HEK293 (cell line): Measurements from ENCODE around the gene SNX7.

Experiments
- CTCF ChIA-PET: fragments of 350-600 bp; formaldehyde crosslinking; extraction: SDS; loops from one replicate; lab custom pipeline; 2021; ENCODE audit warnings: antibody characterized with exemption; lab: Yijun Ruan, JAX
- POLR2A ChIA-PET: fragments of 300-600 bp; formaldehyde crosslinking; extraction: SDS; loops from one replicate; lab custom pipeline; 2020; ENCODE audit warnings: antibody characterized with exemption, inconsistent platforms; lab: Yijun Ruan, JAX
- H3K27ac ChIP-seq: fragments of 200-500 bp; sonication (Bioruptor generic); 2 replicates; pipeline ENCODE4 v1.5.1; 2014; ENCODE audit warnings: low read depth, low read length, control low read depth, inconsistent platforms; ENCODE audit errors: extremely low read depth
- H3K36me3 ChIP-seq, 2 experiments: fragments of 200-500 bp in 1 of 2; sonication (Bioruptor generic) in 1 of 2; 1 replicate in 1 of 2; 2 replicates in 1 of 2; pipeline ENCODE4 v1.5.1; 2014 to 2017; ENCODE audit warnings: inconsistent platforms in 2 of 2, low read length in 2 of 2; ENCODE audit not compliant: control insufficient read depth in 2 of 2, insufficient read depth in 1 of 2
- H3K4me1 ChIP-seq: fragments of 200-500 bp; sonication (Bioruptor generic); 2 replicates; pipeline ENCODE4 v1.5.1; 2014; ENCODE audit warnings: mild to moderate bottlenecking, low read length, inconsistent platforms; ENCODE audit not compliant: control insufficient read depth, insufficient read depth
- H3K4me3 ChIP-seq: 2 replicates; pipeline ENCODE4 v1.5.1; 2011; ENCODE audit warnings: low read depth, mild to moderate bottlenecking, control low read depth, low read length, moderate library complexity
- H3K9me3 ChIP-seq: fragments of 200-500 bp; sonication (Bioruptor generic); 2 replicates; pipeline ENCODE4 v1.5.1; 2014; ENCODE audit warnings: low read depth, low read length, inconsistent platforms; ENCODE audit not compliant: control insufficient read depth, insufficient read depth
- GFI1B ChIP-seq: fragments of 450-650 bp; formaldehyde crosslinking; IDR thresholded peaks from 2 replicates; pipeline ENCODE4 v1.5.1; 2016; ENCODE audit warnings: missing biosample characterization, missing genetic modification characterization
- KLF8 ChIP-seq: fragments of 450-650 bp; formaldehyde crosslinking; IDR thresholded peaks from 2 replicates; pipeline ENCODE4 v1.5.1; 2016; ENCODE audit warnings: missing biosample characterization, missing genetic modification characterization
- MEIS1 ChIP-seq: sonication (generic); formaldehyde crosslinking; IDR thresholded peaks from 2 replicates; pipeline ENCODE4 v1.8.1; 2022; ENCODE audit warnings: missing genetic modification reagents, mild to moderate bottlenecking, borderline replicate concordance
- SP7 ChIP-seq: fragments of 450-650 bp; formaldehyde crosslinking; IDR thresholded peaks from 2 replicates; pipeline ENCODE4 v1.5.1; 2016; ENCODE audit warnings: missing biosample characterization, missing genetic modification characterization
- ZBTB17 ChIP-seq: fragments of 450-650 bp; formaldehyde crosslinking; IDR thresholded peaks from 2 replicates; pipeline ENCODE4 v1.5.1; 2016; ENCODE audit warnings: missing biosample characterization, missing genetic modification characterization
- ZBTB21 ChIP-seq: fragments of 450-650 bp; formaldehyde crosslinking; IDR thresholded peaks from 2 replicates; pipeline ENCODE4 v1.5.1; 2017; ENCODE audit warnings: missing biosample characterization, missing genetic modification characterization
- ZEB2 ChIP-seq: fragments of 450-650 bp; formaldehyde crosslinking; IDR thresholded peaks from 2 replicates; pipeline ENCODE4 v1.5.1; 2016; ENCODE audit warnings: missing biosample characterization, missing genetic modification characterization
- ZFHX2 ChIP-seq: fragments of 450-650 bp; formaldehyde crosslinking; conservative IDR thresholded peaks from 2 replicates; pipeline ENCODE4 v1.5.1; 2016; ENCODE audit warnings: missing biosample characterization, missing genetic modification characterization
- ZNF114 ChIP-seq: fragments of 450-650 bp; formaldehyde crosslinking; IDR thresholded peaks from 2 replicates; pipeline ENCODE4 v1.5.0; 2017; ENCODE audit warnings: missing biosample characterization, missing genetic modification characterization
- ZNF311 ChIP-seq: fragments of 450-650 bp; formaldehyde crosslinking; IDR thresholded peaks from 2 replicates; pipeline ENCODE4 v1.5.1; 2017; ENCODE audit warnings: missing biosample characterization, missing genetic modification characterization, borderline replicate concordance
- ZNF335 ChIP-seq: fragments of 450-650 bp; formaldehyde crosslinking; conservative IDR thresholded peaks from 2 replicates; pipeline ENCODE4 v1.5.1; 2016; ENCODE audit warnings: missing biosample characterization, missing genetic modification characterization
- ZNF341 ChIP-seq: fragments of 450-650 bp; formaldehyde crosslinking; IDR thresholded peaks from 2 replicates; pipeline ENCODE4; 2016; ENCODE audit warnings: low read depth, missing biosample characterization, missing genetic modification characterization
- ZNF433 ChIP-seq: fragments of 450-650 bp; formaldehyde crosslinking; IDR thresholded peaks from 2 replicates; pipeline ENCODE4 v1.5.1; 2016; ENCODE audit warnings: missing biosample characterization, missing genetic modification characterization, low read depth
- ZNF48 ChIP-seq: fragments of 450-650 bp; formaldehyde crosslinking; IDR thresholded peaks from 2 replicates; pipeline ENCODE4 v1.5.1; 2016; ENCODE audit warnings: missing biosample characterization, missing genetic modification characterization
- ZNF529 ChIP-seq: fragments of 450-650 bp; formaldehyde crosslinking; IDR thresholded peaks from 2 replicates; pipeline ENCODE4 v1.5.1; 2017; ENCODE audit warnings: missing genetic modification characterization, missing biosample characterization; ENCODE audit not compliant: insufficient replicate concordance
- ZNF555 ChIP-seq: fragments of 450-650 bp; formaldehyde crosslinking; conservative IDR thresholded peaks from 2 replicates; pipeline ENCODE4 v1.5.1; 2017; ENCODE audit warnings: missing biosample characterization, mild to moderate bottlenecking, missing genetic modification characterization, inconsistent platforms
- ZNF558 ChIP-seq: fragments of 450-650 bp; formaldehyde crosslinking; IDR thresholded peaks from 2 replicates; pipeline ENCODE4 v1.5.1; 2016; ENCODE audit warnings: missing biosample characterization, missing genetic modification characterization
- ZNF747 ChIP-seq: fragments of 450-650 bp; formaldehyde crosslinking; IDR thresholded peaks from 2 replicates; pipeline ENCODE4 v1.5.1; 2016; ENCODE audit warnings: missing biosample characterization, missing genetic modification characterization
- ZNF768 ChIP-seq: fragments of 450-650 bp; formaldehyde crosslinking; IDR thresholded peaks from 2 replicates; pipeline ENCODE4 v1.5.1; 2018; ENCODE audit warnings: missing biosample characterization, mild to moderate bottlenecking, missing genetic modification characterization
- ZNF785 ChIP-seq: fragments of 450-650 bp; formaldehyde crosslinking; IDR thresholded peaks from 2 replicates; pipeline ENCODE4 v1.5.1; 2016; ENCODE audit warnings: missing biosample characterization, missing genetic modification characterization
- ZNF791 ChIP-seq: fragments of 450-650 bp; formaldehyde crosslinking; IDR thresholded peaks from 2 replicates; pipeline ENCODE4 v1.5.1; 2016; ENCODE audit warnings: missing biosample characterization, missing genetic modification characterization
- TF ChIP-seq, protein P1 (sequence below): fragments of 450-650 bp; formaldehyde crosslinking; IDR thresholded peaks from 2 replicates; pipeline ENCODE4 v1.5.1; 2016; ENCODE audit warnings: missing biosample characterization, missing genetic modification characterization
- TF ChIP-seq, protein P2 (sequence below): fragments of 450-650 bp; formaldehyde crosslinking; conservative IDR thresholded peaks from 2 replicates; pipeline ENCODE4 v1.5.1; 2016; ENCODE audit warnings: low read depth, missing biosample characterization, missing genetic modification characterization
- TF ChIP-seq, protein P3 (sequence below): fragments of 450-650 bp; formaldehyde crosslinking; IDR thresholded peaks from 2 replicates; pipeline ENCODE4 v1.5.1; 2016; ENCODE audit warnings: missing biosample characterization, missing genetic modification characterization
- TF ChIP-seq, protein P4 (sequence below): fragments of 450-650 bp; formaldehyde crosslinking; optimal IDR thresholded peaks from 2 replicates; pipeline ENCODE3; 2016; ENCODE audit warnings: missing biosample characterization, mild to moderate bottlenecking, missing genetic modification characterization

SNX7 gene, protein sequence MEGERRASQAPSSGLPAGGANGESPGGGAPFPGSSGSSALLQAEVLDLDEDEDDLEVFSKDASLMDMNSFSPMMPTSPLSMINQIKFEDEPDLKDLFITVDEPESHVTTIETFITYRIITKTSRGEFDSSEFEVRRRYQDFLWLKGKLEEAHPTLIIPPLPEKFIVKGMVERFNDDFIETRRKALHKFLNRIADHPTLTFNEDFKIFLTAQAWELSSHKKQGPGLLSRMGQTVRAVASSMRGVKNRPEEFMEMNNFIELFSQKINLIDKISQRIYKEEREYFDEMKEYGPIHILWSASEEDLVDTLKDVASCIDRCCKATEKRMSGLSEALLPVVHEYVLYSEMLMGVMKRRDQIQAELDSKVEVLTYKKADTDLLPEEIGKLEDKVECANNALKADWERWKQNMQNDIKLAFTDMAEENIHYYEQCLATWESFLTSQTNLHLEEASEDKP

DNA sequence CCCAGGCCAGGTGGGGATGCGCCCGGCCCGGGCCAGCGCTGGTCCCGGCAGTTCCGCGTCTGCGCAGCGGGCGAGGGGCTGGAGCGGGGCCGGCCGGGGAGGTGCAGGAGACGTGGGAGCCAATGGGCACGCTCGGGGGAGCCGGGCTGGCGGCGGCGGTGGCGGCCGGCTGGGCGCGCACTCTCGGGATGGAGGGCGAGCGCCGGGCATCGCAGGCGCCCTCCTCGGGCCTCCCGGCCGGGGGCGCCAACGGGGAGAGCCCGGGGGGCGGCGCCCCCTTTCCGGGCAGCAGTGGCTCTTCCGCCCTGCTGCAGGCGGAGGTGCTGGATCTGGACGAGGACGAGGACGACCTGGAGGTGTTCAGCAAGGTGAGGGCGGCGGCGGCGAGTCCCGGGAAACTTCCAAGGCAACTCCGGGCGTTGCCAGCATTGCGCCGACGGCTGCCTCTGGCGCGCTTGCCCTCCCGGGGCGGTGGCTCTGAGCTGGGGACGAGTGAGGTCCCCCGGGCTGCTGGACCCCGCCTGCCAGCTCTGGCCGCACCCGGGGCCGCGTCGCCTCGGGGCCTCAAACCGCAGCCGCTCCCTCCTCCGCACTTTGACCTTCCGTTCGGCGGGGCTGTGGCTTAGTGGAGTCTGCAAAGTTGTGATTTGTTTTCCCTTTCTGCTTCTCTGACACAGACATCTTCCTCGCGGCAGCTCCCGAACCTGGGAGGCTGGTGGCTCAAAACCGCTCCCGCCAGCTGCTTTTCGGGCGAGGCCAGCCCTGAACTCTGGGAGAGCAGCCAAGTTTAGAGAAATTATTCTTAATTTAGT lies at the start of gene SNX7:
Gene SNX7 (plus strand): TSS at position 178 of the 812 bp plus-strand sequence. CDS start 11 bp downstream, at position 189.
- POLR2A ChIA-PET, result interaction anchor here (0.8 kb wide), 1 partner anchor 8 kb away, joined by 4 read pairs; no protein-coding TSS in a partner anchor
- H3K4me3 ChIP-seq, result peak within 1 kb of the TSS; percentile 66
- TF ChIP-seq, protein P1, sequence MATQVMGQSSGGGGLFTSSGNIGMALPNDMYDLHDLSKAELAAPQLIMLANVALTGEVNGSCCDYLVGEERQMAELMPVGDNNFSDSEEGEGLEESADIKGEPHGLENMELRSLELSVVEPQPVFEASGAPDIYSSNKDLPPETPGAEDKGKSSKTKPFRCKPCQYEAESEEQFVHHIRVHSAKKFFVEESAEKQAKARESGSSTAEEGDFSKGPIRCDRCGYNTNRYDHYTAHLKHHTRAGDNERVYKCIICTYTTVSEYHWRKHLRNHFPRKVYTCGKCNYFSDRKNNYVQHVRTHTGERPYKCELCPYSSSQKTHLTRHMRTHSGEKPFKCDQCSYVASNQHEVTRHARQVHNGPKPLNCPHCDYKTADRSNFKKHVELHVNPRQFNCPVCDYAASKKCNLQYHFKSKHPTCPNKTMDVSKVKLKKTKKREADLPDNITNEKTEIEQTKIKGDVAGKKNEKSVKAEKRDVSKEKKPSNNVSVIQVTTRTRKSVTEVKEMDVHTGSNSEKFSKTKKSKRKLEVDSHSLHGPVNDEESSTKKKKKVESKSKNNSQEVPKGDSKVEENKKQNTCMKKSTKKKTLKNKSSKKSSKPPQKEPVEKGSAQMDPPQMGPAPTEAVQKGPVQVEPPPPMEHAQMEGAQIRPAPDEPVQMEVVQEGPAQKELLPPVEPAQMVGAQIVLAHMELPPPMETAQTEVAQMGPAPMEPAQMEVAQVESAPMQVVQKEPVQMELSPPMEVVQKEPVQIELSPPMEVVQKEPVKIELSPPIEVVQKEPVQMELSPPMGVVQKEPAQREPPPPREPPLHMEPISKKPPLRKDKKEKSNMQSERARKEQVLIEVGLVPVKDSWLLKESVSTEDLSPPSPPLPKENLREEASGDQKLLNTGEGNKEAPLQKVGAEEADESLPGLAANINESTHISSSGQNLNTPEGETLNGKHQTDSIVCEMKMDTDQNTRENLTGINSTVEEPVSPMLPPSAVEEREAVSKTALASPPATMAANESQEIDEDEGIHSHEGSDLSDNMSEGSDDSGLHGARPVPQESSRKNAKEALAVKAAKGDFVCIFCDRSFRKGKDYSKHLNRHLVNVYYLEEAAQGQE (tag by site-specific recombination), result 0 out of 2 replicates have a peak, but pooled peaks have one; percentile 18
- peak; percentile 22; the same call in 1 of the 2 replicates for TF ChIP-seq ZBTB17
- TF ChIP-seq ZNF529 (tag by site-specific recombination), result no peak
- no peak for TF ChIP-seq ZNF114 (tag by site-specific recombination)
- TF ChIP-seq ZBTB21 (tag by site-specific recombination), result no peak
- TF ChIP-seq ZNF747 (tag by site-specific recombination), result no peak
- TF ChIP-seq GFI1B (tag by site-specific recombination), result 0 out of 2 replicates have a peak, but pooled peaks have one; percentile 18
- peak; percentile 65; the same call in 1 of the 2 replicates for TF ChIP-seq KLF8 (tag by site-specific recombination)
- TF ChIP-seq SP7, result peak; percentile 25; the same call in 1 of the 2 replicates
- no peak for TF ChIP-seq ZNF785 (tag by site-specific recombination)
- TF ChIP-seq ZNF768 (tag by site-specific recombination), result no peak
- TF ChIP-seq, protein P2, sequence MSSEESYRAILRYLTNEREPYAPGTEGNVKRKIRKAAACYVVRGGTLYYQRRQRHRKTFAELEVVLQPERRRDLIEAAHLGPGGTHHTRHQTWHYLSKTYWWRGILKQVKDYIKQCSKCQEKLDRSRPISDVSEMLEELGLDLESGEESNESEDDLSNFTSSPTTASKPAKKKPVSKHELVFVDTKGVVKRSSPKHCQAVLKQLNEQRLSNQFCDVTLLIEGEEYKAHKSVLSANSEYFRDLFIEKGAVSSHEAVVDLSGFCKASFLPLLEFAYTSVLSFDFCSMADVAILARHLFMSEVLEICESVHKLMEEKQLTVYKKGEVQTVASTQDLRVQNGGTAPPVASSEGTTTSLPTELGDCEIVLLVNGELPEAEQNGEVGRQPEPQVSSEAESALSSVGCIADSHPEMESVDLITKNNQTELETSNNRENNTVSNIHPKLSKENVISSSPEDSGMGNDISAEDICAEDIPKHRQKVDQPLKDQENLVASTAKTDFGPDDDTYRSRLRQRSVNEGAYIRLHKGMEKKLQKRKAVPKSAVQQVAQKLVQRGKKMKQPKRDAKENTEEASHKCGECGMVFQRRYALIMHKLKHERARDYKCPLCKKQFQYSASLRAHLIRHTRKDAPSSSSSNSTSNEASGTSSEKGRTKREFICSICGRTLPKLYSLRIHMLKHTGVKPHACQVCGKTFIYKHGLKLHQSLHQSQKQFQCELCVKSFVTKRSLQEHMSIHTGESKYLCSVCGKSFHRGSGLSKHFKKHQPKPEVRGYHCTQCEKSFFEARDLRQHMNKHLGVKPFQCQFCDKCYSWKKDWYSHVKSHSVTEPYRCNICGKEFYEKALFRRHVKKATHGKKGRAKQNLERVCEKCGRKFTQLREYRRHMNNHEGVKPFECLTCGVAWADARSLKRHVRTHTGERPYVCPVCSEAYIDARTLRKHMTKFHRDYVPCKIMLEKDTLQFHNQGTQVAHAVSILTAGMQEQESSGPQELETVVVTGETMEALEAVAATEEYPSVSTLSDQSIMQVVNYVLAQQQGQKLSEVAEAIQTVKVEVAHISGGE, result peak; percentile 30; the same call in 1 of the 2 replicates
- TF ChIP-seq ZNF48 (tag by site-specific recombination), result no peak
- TF ChIP-seq ZNF341, result peak; percentile 96
- TF ChIP-seq, protein P3, sequence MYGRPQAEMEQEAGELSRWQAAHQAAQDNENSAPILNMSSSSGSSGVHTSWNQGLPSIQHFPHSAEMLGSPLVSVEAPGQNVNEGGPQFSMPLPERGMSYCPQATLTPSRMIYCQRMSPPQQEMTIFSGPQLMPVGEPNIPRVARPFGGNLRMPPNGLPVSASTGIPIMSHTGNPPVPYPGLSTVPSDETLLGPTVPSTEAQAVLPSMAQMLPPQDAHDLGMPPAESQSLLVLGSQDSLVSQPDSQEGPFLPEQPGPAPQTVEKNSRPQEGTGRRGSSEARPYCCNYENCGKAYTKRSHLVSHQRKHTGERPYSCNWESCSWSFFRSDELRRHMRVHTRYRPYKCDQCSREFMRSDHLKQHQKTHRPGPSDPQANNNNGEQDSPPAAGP (tag by site-specific recombination), result peak; percentile 65; the same call in 1 of the 2 replicates
- no peak for TF ChIP-seq ZNF791 (tag by site-specific recombination)
- TF ChIP-seq ZNF335 (tag by site-specific recombination), result peak; percentile 89
- TF ChIP-seq ZEB2 (tag by site-specific recombination), result peak; percentile 28; the same call in 1 of the 2 replicates
- TF ChIP-seq MEIS1 (CRISPR knock-in tag), result no peak
- TF ChIP-seq ZNF555 (tag by site-specific recombination), result no peak
- TF ChIP-seq ZNF433 (tag by site-specific recombination), result no peak
- TF ChIP-seq ZNF558 (tag by site-specific recombination), result no peak
- TF ChIP-seq ZNF311 (tag by site-specific recombination), result no peak
- TF ChIP-seq, protein P4, sequence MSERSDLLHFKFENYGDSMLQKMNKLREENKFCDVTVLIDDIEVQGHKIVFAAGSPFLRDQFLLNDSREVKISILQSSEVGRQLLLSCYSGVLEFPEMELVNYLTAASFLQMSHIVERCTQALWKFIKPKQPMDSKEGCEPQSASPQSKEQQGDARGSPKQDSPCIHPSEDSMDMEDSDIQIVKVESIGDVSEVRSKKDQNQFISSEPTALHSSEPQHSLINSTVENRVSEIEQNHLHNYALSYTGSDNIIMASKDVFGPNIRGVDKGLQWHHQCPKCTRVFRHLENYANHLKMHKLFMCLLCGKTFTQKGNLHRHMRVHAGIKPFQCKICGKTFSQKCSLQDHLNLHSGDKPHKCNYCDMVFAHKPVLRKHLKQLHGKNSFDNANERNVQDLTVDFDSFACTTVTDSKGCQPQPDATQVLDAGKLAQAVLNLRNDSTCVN (tag by site-specific recombination), result peak; percentile 88
- no peak; the same call in 1 of the 2 replicates for TF ChIP-seq ZFHX2 (tag by site-specific recombination)

More for the DNA sequence above, at the start of gene SNX7:
- no peaks in the 10 kb centered on the region for H3K36me3 ChIP-seq
- no peaks in the 10 kb centered on the region for H3K9me3 ChIP-seq
- peak within 1 kb of the TSS; percentile 80; the same call in 1 of the 2 replicates for H3K27ac ChIP-seq
- CTCF ChIA-PET, result interaction anchor here (0.7 to 0.8 kb wide), 2 partner anchors 74 to 132 kb away, joined by 3 read pairs; no protein-coding TSS in a partner anchor
- peaks cover 4% of the 10 kb centered on the region; the same call in 1 of the 2 replicates for H3K4me1 ChIP-seq
